H9 (cell line): ENCODE measurements around the gene C16orf92. TPM values are rescaled to one million over a fixed set of nuclear protein-coding genes. Genes with fewer than 3 reads are reported as not detected.

ENCODE experiments used
- DNase-seq: peaks from one replicate; pipeline ENCODE4 v3.0.0-alpha.2; 2017
- H2AFZ ChIP-seq: one replicate; pipeline ENCODE4 v1.6.1; 2013; ENCODE audit warnings: mild to moderate bottlenecking, low read length, control low read depth, moderate library complexity
- H2AK5ac ChIP-seq: 2 replicates; pipeline ENCODE4 v1.6.1; 2013; ENCODE audit warnings: low read length, control low read depth, mixed read lengths; ENCODE audit not compliant: insufficient read length
- H2BK120ac ChIP-seq: one replicate; pipeline ENCODE4 v1.6.1; 2013; ENCODE audit warnings: low read depth, mild to moderate bottlenecking, low read length, control low read depth, inconsistent platforms; ENCODE audit not compliant: poor library complexity, severe bottlenecking
- H2BK12ac ChIP-seq: 2 replicates; pipeline ENCODE4 v1.6.1; 2013; ENCODE audit warnings: low read length, control low read depth, mixed read lengths, low read depth; ENCODE audit not compliant: insufficient read length
- H2BK15ac ChIP-seq: 2 replicates; pipeline ENCODE4 v1.6.1; 2013; ENCODE audit warnings: low read depth, low read length, control low read depth
- H2BK20ac ChIP-seq: one replicate; pipeline ENCODE4 v1.6.1; 2013; ENCODE audit warnings: low read depth, mild to moderate bottlenecking, low read length, control low read depth, inconsistent platforms; ENCODE audit not compliant: poor library complexity, severe bottlenecking
- H2BK5ac ChIP-seq: 2 replicates; pipeline ENCODE4 v1.6.1; 2013; ENCODE audit warnings: low read length, control low read depth, mixed read lengths; ENCODE audit not compliant: insufficient read length
- H3K14ac ChIP-seq: 2 replicates; pipeline ENCODE4 v1.6.1; 2013; ENCODE audit warnings: low read length, control low read depth; ENCODE audit not compliant: insufficient read depth
- H3K18ac ChIP-seq: 2 replicates; pipeline ENCODE4 v1.6.1; 2013; ENCODE audit warnings: low read depth, mild to moderate bottlenecking, mixed read lengths, low read length, control low read depth; ENCODE audit not compliant: insufficient read length
- H3K23ac ChIP-seq: 2 replicates; pipeline ENCODE4 v1.6.1; 2013; ENCODE audit warnings: low read length, control low read depth, mixed read lengths, low read depth; ENCODE audit not compliant: insufficient read length
- H3K23me2 ChIP-seq: 2 replicates; pipeline ENCODE4 v1.6.1; 2013; ENCODE audit warnings: low read depth, mild to moderate bottlenecking, mixed read lengths, low read length, control low read depth; ENCODE audit not compliant: insufficient read length, poor library complexity, severe bottlenecking
- H3K27ac ChIP-seq: 2 replicates; pipeline ENCODE4 v1.5.1; 2013; ENCODE audit warnings: low read length, control low read depth, mixed read lengths, low read depth; ENCODE audit not compliant: insufficient read length
- H3K27me3 ChIP-seq: 2 replicates; pipeline ENCODE4 v1.6.1; 2013; ENCODE audit warnings: low read length, control low read depth, inconsistent platforms; ENCODE audit not compliant: insufficient read depth
- H3K4ac ChIP-seq: 2 replicates; pipeline ENCODE4 v1.6.1; 2013; ENCODE audit warnings: low read depth, mild to moderate bottlenecking, control low read depth, inconsistent platforms, low read length, moderate library complexity
- H3K4me1 ChIP-seq: 2 replicates; pipeline ENCODE4 v1.6.1; 2013; ENCODE audit warnings: low read length, control low read depth, inconsistent platforms; ENCODE audit not compliant: insufficient read depth
- H3K4me2 ChIP-seq: 2 replicates; pipeline ENCODE4 v1.6.1; 2013; ENCODE audit warnings: low read length, control low read depth, mixed read lengths; ENCODE audit not compliant: insufficient read length, insufficient read depth
- H3K56ac ChIP-seq: 2 replicates; pipeline ENCODE4 v1.6.1; 2013; ENCODE audit warnings: low read depth, mild to moderate bottlenecking, mixed read lengths, low read length, control low read depth; ENCODE audit not compliant: insufficient read length
- H3K79me1 ChIP-seq: 2 replicates; pipeline ENCODE4 v1.6.1; 2013; ENCODE audit warnings: low read depth, mild to moderate bottlenecking, moderate library complexity, low read length, control low read depth, inconsistent platforms; ENCODE audit not compliant: insufficient read depth, poor library complexity, severe bottlenecking
- H3K79me2 ChIP-seq: 2 replicates; pipeline ENCODE4 v1.6.1; 2013; ENCODE audit warnings: low read length, control low read depth, inconsistent platforms; ENCODE audit not compliant: insufficient read depth
- H3K9ac ChIP-seq: 2 replicates; pipeline ENCODE4 v1.6.1; 2013; ENCODE audit warnings: low read length, control low read depth, mixed read lengths; ENCODE audit not compliant: insufficient read length; ENCODE audit errors: extremely low read depth
- H3K9me3 ChIP-seq: one replicate; pipeline ENCODE4 v1.6.1; 2013; ENCODE audit warnings: low read depth, low read length, inconsistent platforms; ENCODE audit not compliant: control insufficient read depth
- H3T11ph ChIP-seq: one replicate; pipeline ENCODE4 v1.6.1; 2013; ENCODE audit warnings: mild to moderate bottlenecking, low read length, control low read depth, inconsistent platforms
- H4K20me1 ChIP-seq: one replicate; pipeline ENCODE4 v1.6.1; 2013; ENCODE audit not compliant: control insufficient read depth, insufficient read length, insufficient read depth
- H4K5ac ChIP-seq: 2 replicates; pipeline ENCODE4 v1.6.1; 2013; ENCODE audit warnings: low read depth, mild to moderate bottlenecking, mixed read lengths, low read length, control low read depth; ENCODE audit not compliant: insufficient read length
- H4K8ac ChIP-seq: replicated peaks from 2 replicates; pipeline ENCODE4 v1.6.1; 2013; ENCODE audit warnings: low read length, control low read depth, mixed read lengths, low read depth; ENCODE audit not compliant: insufficient read length
- H4K91ac ChIP-seq: 2 replicates; pipeline ENCODE4 v1.6.1; 2013; ENCODE audit warnings: low read depth, mild to moderate bottlenecking, moderate library complexity, mixed read lengths, low read length, control low read depth; ENCODE audit not compliant: insufficient read length
- H3K27ac Mint-ChIP-seq, 3 experiments: 2 replicates in 2 of 3; 3 replicates in 1 of 3; pipeline ENCODE4 v1.8.0; 2020 to 2021; ENCODE audit warnings: mixed read lengths in 3 of 3, mild to moderate bottlenecking in 1 of 3, moderate library complexity in 1 of 3
- H3K27me3 Mint-ChIP-seq: 2 replicates; pipeline ENCODE4 v1.8.0; 2021; ENCODE audit warnings: low read depth, mild to moderate bottlenecking, moderate library complexity, mixed read lengths
- H3K36me3 Mint-ChIP-seq, 3 experiments: 2 replicates in 2 of 3; 3 replicates in 1 of 3; pipeline ENCODE4 v1.8.0; 2020 to 2021; ENCODE audit warnings: low read depth in 3 of 3, mixed read lengths in 3 of 3; ENCODE audit not compliant: insufficient read depth in 1 of 3
- H3K4me1 Mint-ChIP-seq, 2 experiments: 2 replicates each; pipeline ENCODE4 v1.8.0; 2020; ENCODE audit warnings: mixed read lengths in 2 of 2
- H3K4me3 Mint-ChIP-seq, 2 experiments: 2 replicates in 1 of 2; 3 replicates in 1 of 2; pipeline ENCODE4 v1.8.0; 2020 to 2021; ENCODE audit warnings: mild to moderate bottlenecking in 2 of 2, mixed read lengths in 2 of 2, moderate library complexity in 1 of 2
- H3K9me3 Mint-ChIP-seq, 2 experiments: 2 replicates in 1 of 2; 3 replicates in 1 of 2; pipeline ENCODE4 v1.8.0; 2020; ENCODE audit warnings: mild to moderate bottlenecking in 2 of 2, mixed read lengths in 2 of 2, moderate library complexity in 1 of 2
- WGBS: extraction: QIAGEN DNeasy Blood & Tissue Kit; methylation state at CpG from one replicate; pipeline ENCODE4 v1.1.7; 2013; ENCODE audit warnings: missing lambda C conversion rate, low lambda C conversion rate, mixed read lengths; ENCODE audit not compliant: insufficient read length; ENCODE audit errors: extremely low coverage; 5-methylcytosine and 5-hydroxymethylcytosine counted together
- total RNA-seq: library from RNA; stranded (reverse); gene quantifications from 2 replicates; pipeline ENCODE4 v1.2.1, GENCODE V29; 2021
- TF ChIP-seq, protein P1 (sequence below): fragments of 200-600 bp; sonication (generic); conservative IDR thresholded peaks from 3 replicates; pipeline ENCODE4 v1.8.0; 2021; ENCODE audit warnings: antibody characterized with exemption, mild to moderate bottlenecking

The C16orf92 gene
- total RNA-seq, 1 experiment from 2014 or later: not detected

GRCh38 chr16:30031477-30031918 is 8.5 kb downstream of the C16orf92 start:
- Histone ChIP-seq H3K4me2 (peak overlapping the region; percentile 76), H3K4ac (no peak overlapping the region)

More at GRCh38 chr16:30031477-30031918, 8.5 kb downstream of the C16orf92 start:
- Histone ChIP-seq H4K5ac (no peak overlapping the region), H3K9ac (no peak overlapping the region), H2BK20ac (no peak overlapping the region), H3T11ph (no peak overlapping the region), H2AFZ (no peak overlapping the region), H3K23ac (no peak overlapping the region), H2BK5ac (no peak overlapping the region), H3K4me1 (peaks cover 3% of the 10 kb centered on the region; the same call in 1 of the 2 replicates), H3K18ac (no peak overlapping the region), H3K27me3 (no peaks in the 10 kb centered on the region; the same call in 1 of the 2 replicates), H2BK15ac (no peak overlapping the region), H3K79me2 (no peaks in the 10 kb centered on the region; the same call in 1 of the 2 replicates), H3K9me3 (no peaks in the 10 kb centered on the region), H3K56ac (no peak overlapping the region), H3K79me1 (no peaks in the 10 kb centered on the region), H2AK5ac (no peak overlapping the region), H4K20me1 (no peaks in the 10 kb centered on the region), H4K91ac (no peak overlapping the region), H3K23me2 (peaks cover 20% of the 10 kb centered on the region), H2BK12ac (no peak overlapping the region), H3K27ac (no peak overlapping the region), H3K14ac (no peak overlapping the region), H2BK120ac (no peak overlapping the region), H4K8ac (no peak overlapping the region)
- Mint-ChIP-seq H3K4me3 (peak overlapping the region; percentile 73 to 90), H3K27ac (no peak overlapping the region), H3K36me3 (peaks cover 5 to 15% (median 10%) of the 10 kb centered on the region in 3 experiments; a peak in 5 of 7 replicates), H3K27me3 (peaks cover 42% of the 10 kb centered on the region), H3K9me3 (no peaks in the 10 kb centered on the region; a peak in 1 of 5 replicates), H3K4me1 (peaks cover 27 to 42% of the 10 kb centered on the region in 2 experiments)
- no CpG with 5 or more reads among the region's 11 CpGs for WGBS
- DNase-seq: peak; percentile 45
- TF ChIP-seq, protein P1, sequence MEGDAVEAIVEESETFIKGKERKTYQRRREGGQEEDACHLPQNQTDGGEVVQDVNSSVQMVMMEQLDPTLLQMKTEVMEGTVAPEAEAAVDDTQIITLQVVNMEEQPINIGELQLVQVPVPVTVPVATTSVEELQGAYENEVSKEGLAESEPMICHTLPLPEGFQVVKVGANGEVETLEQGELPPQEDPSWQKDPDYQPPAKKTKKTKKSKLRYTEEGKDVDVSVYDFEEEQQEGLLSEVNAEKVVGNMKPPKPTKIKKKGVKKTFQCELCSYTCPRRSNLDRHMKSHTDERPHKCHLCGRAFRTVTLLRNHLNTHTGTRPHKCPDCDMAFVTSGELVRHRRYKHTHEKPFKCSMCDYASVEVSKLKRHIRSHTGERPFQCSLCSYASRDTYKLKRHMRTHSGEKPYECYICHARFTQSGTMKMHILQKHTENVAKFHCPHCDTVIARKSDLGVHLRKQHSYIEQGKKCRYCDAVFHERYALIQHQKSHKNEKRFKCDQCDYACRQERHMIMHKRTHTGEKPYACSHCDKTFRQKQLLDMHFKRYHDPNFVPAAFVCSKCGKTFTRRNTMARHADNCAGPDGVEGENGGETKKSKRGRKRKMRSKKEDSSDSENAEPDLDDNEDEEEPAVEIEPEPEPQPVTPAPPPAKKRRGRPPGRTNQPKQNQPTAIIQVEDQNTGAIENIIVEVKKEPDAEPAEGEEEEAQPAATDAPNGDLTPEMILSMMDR: no peak
